Activated T-cell treated with anti-CD3 and anti-CD28 coated beads, Interleukin-2, amount 50 U/mL, for 1 hour (primary cell): ENCODE measurements around the gene ATAD3B.
"Not testable (repeated sequence)": the region's sequence is repeated elsewhere in the genome, so short reads cannot be mapped to it uniquely, and the experiment has no call there.

Experiments
- DNase-seq: peaks from one replicate; pipeline ENCODE4 v3.0.0-alpha.2; 2020

ATAD3B gene

DNA sequence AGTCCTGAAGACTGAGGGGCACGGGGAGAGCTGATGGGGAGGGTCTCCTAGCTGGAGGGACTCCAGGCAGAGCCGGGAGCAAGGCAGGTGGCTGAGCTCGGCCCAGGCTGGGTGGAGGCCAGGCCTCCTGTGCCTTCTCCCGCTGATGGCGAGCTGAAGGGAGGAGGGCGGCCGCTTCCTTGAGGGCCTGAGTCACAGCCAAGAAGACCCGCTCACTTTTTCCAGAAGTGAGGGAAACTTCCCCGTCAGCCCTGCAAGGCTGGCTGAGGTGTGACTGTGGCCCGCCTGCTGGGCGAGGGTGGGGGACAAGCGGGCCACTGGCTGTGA is 37.8 kb upstream of the ATAD3B start:
- no peak for DNase-seq

GRCh38 chr1:1434131-1434823 is 37.3 kb upstream of the ATAD3B start:
- DNase-seq = no peak

GRCh38 chr1:1434824-1435105 is 36.8 kb upstream of the ATAD3B start:
- DNase-seq = no peak

- DNase-seq = peak; percentile 74
These were observed 36.3 kb upstream of the ATAD3B start, which contains the start of gene VWA1 for GRCh38 chr1:1435106-1435903. Gene VWA1, plus strand, starts transcription at chr1:1435690. Its CDS starts 59 bp downstream, at chr1:1435749.

DNA sequence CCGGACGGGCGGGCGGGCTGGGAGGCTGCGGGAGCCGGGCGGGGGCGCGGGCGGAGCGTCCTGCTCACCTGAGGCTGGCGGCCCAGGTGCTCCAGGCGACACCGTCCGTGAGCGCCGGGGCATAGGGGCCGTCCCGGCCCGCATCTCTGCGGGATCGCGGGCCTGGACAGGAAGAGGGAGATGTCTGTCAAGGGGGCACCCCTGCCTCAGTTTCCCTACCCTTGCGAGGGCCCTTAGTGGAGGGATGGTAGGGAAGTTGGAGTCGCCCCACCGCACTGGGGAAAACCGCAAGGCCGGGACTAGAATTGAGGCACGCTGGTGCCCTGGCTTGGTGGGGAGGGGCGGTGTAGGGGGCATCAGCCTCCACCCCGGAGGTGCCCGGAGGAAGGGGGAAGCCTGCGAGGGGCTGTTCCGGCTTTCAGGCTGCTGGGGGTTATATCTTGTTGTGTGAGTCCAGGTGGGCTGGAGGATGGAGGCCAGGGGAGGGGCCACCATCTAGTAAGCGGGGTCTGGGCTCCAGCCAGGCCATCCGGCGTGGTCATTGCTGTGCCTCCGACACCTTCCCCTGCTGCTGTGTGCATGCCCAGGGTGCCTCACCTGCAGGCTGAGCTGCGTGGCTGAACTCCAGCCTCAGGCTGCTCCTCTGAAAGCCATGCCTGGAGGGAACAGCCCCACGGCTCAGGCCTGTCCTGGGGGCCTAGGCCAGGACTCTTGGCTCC is 35.5 kb upstream of the ATAD3B start:
- no peak for DNase-seq

DNA sequence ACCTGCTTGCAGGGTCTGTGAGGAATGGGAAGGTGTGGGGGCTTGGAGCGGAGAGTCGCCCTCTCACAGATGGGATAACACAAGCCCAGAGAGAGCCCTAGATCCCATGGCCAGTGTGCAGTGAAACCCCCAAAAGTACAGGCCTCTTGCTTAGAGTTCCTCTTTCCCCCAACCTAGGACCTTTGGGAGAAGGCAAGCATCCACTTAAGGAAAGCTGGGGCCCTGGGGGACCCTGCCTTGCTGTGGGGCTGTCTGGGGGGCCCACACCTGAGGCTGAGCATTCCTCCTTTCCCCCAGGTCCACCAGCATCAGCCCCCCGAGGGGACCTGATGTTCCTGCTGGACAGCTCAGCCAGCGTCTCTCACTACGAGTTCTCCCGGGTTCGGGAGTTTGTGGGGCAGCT is 34.9 kb upstream of the ATAD3B start:
- no peak for DNase-seq

DNA sequence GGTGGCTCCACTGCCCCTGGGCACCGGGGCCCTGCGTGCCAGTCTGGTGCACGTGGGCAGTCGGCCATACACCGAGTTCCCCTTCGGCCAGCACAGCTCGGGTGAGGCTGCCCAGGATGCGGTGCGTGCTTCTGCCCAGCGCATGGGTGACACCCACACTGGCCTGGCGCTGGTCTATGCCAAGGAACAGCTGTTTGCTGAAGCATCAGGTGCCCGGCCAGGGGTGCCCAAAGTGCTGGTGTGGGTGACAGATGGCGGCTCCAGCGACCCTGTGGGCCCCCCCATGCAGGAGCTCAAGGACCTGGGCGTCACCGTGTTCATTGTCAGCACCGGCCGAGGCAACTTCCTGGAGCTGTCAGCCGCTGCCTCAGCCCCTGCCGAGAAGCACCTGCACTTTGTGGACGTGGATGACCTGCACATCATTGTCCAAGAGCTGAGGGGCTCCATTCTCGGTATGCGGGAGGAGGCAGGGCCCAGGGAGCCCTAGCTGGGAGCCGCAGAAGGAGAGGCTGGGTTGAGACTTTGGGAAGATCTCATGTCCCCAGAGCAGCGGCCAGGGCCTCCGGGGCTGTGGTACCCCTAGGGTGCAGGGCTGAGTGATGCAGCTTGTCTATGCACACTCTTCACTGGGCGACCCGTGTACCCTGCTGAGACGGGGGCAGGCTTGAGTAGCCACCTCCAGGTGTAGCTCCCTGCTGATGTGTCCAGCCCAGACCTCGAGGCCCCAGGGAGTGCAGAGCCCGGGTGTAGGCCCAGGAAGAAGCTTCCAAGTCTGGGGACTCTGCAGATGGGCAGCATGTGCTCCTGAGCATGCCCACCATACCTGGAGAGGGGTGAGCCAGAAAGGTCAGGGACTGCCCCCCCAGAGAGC is 34.3 kb upstream of the ATAD3B start:
- no peak for DNase-seq

DNA sequence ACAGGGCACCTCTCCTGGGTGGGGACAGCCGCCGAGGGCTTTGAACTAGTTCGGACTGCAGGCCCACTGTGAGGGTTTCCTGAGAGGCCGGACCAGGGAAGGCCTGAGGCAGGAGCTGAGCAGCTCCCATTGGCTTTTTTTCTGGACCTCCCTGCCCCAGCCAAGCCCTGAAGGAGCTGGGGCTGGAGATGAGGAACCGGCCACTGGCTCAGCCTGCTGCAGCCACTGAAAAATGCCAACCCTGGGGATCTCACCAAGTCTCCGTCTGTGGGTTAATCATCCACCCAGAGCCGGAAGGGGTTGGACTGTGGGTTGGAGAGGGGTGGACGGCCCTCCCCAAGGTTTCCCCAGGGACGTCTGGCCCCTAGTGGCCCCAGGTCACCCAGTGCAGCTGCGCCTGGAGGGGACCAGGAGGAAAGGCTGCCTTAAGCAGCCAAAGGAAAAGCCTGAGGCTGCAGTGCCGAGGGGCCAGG is 33.6 kb upstream of the ATAD3B start:
- no peak for DNase-seq

DNA sequence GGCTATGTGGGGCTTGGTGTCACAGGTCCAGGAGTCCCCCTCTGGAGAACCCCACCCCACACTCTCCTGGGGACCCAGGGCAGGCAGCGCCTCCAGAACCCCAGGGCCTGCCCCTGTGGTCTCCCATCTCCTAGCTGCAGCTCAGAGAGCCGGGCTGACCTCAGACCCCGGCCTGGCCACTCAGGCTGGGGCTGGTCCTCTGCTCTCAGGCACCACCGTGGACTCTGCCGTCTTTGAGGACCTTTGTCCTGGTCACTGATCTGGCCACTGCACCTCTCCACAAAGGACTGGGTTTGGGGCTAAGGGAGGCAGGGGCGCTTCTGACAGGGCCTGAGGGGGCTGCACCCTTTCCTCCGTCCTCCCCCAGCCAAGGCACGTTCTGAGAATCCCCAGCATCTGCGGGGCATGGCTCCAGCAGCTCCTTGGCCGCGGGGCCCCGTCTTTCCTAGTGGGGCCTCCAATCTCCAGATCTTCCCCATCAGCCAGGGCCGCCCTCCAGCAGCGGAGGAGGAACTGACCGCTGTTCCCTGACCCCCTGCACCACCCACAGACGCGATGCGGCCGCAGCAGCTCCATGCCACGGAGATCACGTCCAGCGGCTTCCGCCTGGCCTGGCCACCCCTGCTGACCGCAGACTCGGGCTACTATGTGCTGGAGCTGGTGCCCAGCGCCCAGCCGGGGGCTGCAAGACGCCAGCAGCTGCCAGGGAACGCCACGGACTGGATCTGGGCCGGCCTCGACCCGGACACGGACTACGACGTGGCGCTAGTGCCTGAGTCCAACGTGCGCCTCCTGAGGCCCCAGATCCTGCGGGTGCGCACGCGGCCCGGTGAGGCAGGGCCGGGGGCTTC is 32.8 kb upstream of the ATAD3B start:
- DNase-seq = no peak

- DNase-seq = no peak
These were observed 31.9 kb upstream of the ATAD3B start for GRCh38 chr1:1439546-1440261.

DNA sequence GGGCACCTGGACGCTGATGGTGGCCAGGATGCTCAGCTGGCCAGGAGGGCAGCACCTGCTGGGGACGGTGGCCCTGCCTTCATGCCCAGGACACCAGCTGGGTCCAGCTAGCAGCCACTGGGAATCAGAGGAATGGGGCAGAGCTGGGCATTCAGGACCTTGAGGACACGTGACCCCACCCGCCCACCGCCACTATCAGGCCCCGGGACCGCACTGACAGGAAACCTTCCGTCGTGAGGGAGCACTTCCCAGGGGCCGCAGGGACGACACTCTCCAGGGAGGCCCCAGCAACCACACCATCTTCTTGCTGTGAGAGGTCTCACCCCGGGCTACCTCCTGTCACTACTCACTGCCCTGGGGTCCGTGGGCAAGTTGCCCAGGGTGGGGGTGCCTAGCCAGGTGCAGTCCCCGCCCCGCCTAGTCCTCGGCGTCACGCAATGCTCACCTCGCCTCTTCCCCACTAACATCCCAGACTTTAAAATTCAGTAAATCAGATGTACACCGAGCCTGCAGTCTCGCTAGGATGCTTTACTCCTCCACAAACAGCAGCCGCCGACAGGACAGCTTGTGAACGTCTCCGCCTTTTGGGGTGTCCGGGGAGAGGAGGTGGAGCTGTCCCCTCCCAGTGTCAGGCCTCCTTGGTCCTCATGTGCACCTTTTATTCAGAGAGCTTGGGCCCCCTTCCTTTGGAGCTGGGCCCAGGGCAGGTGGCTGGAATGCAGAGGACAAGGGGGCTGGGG is 31.1 kb upstream of the ATAD3B start:
- DNase-seq = no peak

DNA sequence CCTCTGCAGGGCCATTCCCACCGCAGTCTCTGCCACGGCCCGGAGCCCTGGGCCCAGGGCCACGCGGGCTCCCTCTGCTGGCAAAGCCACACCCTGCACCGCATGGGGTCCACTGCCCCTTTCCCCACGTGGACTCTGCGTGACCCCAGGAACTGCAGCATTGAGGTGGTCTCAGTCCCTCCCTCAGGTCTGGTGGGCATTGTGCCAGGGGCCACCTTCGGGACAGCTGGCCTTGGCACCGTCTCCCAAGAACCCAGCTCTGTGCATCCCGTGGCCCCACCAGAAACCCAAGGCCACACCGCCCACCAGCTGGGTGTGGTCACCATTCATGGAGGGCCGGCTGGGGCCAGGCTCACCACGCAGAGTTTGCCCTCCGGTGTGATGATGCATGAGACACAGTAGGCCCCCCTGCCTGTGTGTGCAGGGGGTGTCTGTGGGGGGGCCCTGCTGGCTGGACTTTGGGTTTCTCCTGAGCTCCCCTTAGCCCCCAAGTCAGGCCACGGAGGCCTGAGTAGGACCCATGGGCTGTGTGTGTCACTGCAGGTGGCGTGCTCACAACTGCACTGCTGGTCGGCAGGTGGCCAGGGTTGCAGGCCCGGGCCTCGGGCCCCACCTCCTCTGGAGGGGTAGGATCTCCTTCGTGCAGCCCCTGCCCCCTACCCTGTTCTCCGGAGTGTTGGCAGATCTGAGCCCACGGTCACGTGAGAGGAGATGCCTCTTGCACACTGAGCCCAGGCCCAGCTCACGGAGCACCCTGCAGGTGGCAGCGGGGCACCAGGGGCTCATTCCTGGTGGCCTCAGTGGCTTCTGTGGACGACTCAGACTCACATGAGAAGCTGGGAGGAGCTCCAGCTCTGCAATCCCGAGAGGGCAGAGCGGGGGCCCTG is 30.3 kb upstream of the ATAD3B start:
- DNase-seq = peak; percentile 72

GRCh38 chr1:1442069-1442770 is 29.3 kb upstream of the ATAD3B start:
- no peak for DNase-seq

- not testable (repeated sequence) for DNase-seq
These were observed 24.9 kb upstream of the ATAD3B start for GRCh38 chr1:1446631-1447030.

GRCh38 chr1:1449099-1449739 is 22.3 kb upstream of the ATAD3B start, which contains the start of gene ATAD3C:
Gene ATAD3C, plus strand, starts transcription at chr1:1449689. Its CDS starts 995 bp downstream, at chr1:1450684.
- DNase-seq = no peak

DNA sequence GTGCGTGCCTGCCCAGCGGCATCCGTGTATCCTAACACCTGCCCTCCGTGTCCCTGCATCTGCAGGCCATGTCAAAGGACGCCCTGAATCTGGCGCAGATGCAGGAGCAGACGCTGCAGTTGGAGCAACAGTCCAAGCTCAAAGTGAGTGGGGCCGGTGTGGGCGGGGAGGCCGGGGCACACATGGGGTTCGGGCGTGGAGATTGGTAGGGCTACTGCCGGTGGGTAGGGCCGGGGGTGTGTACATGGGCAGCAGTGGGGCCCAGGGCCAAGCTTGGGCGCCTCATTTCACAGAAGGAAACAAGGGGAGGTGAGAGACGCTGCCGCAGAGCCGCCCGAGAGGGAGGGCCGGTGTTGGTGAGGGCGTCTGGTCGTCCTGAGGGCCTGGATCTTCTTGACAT is 20.9 kb upstream of the ATAD3B start:
- not testable (repeated sequence) for DNase-seq

- no peak for DNase-seq
These were observed 19.7 kb upstream of the ATAD3B start for GRCh38 chr1:1451696-1452364.

- DNase-seq = not testable (repeated sequence)
These were observed 19.2 kb upstream of the ATAD3B start for GRCh38 chr1:1452365-1452739.
